Transverse colon (tissue), 4 donors: ENCODE measurements around the gene KLHL36.

ENCODE experiments used
- CTCF ChIP-seq, 5 experiments: fragments of 200-600 bp in 3 of 5; fragments of 450-650 bp in 2 of 5; sonication (generic) in 3 of 5; IDR thresholded peaks; 1 replicate in 2 of 5; 2 replicates in 3 of 5; pipeline ENCODE4 v1.5.1; 2016 to 2017; ENCODE audit warnings: antibody characterized with exemption in 5 of 5, inconsistent platforms in 3 of 5, mild to moderate bottlenecking in 2 of 5, moderate library complexity in 1 of 5
- EP300 ChIP-seq: sonication (generic); formaldehyde crosslinking; IDR thresholded peaks from one replicate; pipeline ENCODE4 v1.6.1; 2017; ENCODE audit warnings: antibody characterized with exemption, low read depth
- POLR2A ChIP-seq: fragments of 450-650 bp; IDR thresholded peaks from one replicate; pipeline ENCODE4 v1.6.1; 2016; ENCODE audit warnings: antibody characterized with exemption, mild to moderate bottlenecking, moderate library complexity
- POLR2AphosphoS5 ChIP-seq, 3 donors: sonication (generic); formaldehyde crosslinking; IDR thresholded peaks; one replicate each; pipeline ENCODE4 v1.6.1; 2016; ENCODE audit warnings: antibody characterized with exemption in 3 of 3

GRCh38 chr16:84609563-84610177 lies 38.6 kb upstream of the KLHL36 start:
- TF ChIP-seq CTCF (IDR thresholded peaks at IDR 0.05) (no peak), POLR2AphosphoS5 (IDR thresholded peaks at IDR 0.05) (no peak), POLR2A (no peak), EP300 (no peak)
